ENCODE results near the gene PHF12. TPM values are rescaled to one million over a fixed set of nuclear protein-coding genes. Genes with fewer than 3 reads are reported as not detected.
A peak's percentile ranks its signal among the peaks of the same experiment; 100 is the strongest.

PHF12 gene
- total and polyA plus RNA-seq, 11 donors = 8.2 to 31.2 (median 20.9) TPM

- intact Hi-C loops (cut with DNase I) = loop anchor here in 6 of 10 donors (5.0 to 10.0 kb wide), 7 partner anchors 44 to 611 kb away; partner anchors contain the start of genes DHRS13 (in 3 of the 6), FLOT2 (in 1 of the 6), IFT20 (in 1 of the 6) and NUFIP2 (in 1 of the 6)
- TF ChIP-seq, protein P1, sequence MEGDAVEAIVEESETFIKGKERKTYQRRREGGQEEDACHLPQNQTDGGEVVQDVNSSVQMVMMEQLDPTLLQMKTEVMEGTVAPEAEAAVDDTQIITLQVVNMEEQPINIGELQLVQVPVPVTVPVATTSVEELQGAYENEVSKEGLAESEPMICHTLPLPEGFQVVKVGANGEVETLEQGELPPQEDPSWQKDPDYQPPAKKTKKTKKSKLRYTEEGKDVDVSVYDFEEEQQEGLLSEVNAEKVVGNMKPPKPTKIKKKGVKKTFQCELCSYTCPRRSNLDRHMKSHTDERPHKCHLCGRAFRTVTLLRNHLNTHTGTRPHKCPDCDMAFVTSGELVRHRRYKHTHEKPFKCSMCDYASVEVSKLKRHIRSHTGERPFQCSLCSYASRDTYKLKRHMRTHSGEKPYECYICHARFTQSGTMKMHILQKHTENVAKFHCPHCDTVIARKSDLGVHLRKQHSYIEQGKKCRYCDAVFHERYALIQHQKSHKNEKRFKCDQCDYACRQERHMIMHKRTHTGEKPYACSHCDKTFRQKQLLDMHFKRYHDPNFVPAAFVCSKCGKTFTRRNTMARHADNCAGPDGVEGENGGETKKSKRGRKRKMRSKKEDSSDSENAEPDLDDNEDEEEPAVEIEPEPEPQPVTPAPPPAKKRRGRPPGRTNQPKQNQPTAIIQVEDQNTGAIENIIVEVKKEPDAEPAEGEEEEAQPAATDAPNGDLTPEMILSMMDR (IDR thresholded peaks at IDR 0.05) = no peak
- no peak for TF ChIP-seq POLR2A (IDR thresholded peaks at IDR 0.05)
- H3K36me3 ChIP-seq = peaks cover 0 to 32% (median 13%) of the 10 kb centered on the region in 9 donors
- H3K4me1 ChIP-seq = peaks cover 0 to 79% (median 56%) of the 10 kb centered on the region in 12 donors
- ATAC-seq (peak in 1 of 4 donors; percentile 1), DNase-seq (no peak)
- peak overlapping the region in 1 of 12 donors; percentile 8 for H3K4me3 ChIP-seq
- 26 to 39% (median 32%) methylated on average over 4 of the region's 4 CpGs for WGBS, 4 donors
- H3K9me3 ChIP-seq = no peaks in the 10 kb centered on the region
- no peaks in the 10 kb centered on the region for H3K27me3 ChIP-seq
- H3K27ac ChIP-seq = peak overlapping the region in 10 of 12 donors; percentile 10 to 73 (median 48)
These were observed 5.1 kb downstream of the PHF12 start for GRCh38 chr17:28946239-28946638.

DNA sequence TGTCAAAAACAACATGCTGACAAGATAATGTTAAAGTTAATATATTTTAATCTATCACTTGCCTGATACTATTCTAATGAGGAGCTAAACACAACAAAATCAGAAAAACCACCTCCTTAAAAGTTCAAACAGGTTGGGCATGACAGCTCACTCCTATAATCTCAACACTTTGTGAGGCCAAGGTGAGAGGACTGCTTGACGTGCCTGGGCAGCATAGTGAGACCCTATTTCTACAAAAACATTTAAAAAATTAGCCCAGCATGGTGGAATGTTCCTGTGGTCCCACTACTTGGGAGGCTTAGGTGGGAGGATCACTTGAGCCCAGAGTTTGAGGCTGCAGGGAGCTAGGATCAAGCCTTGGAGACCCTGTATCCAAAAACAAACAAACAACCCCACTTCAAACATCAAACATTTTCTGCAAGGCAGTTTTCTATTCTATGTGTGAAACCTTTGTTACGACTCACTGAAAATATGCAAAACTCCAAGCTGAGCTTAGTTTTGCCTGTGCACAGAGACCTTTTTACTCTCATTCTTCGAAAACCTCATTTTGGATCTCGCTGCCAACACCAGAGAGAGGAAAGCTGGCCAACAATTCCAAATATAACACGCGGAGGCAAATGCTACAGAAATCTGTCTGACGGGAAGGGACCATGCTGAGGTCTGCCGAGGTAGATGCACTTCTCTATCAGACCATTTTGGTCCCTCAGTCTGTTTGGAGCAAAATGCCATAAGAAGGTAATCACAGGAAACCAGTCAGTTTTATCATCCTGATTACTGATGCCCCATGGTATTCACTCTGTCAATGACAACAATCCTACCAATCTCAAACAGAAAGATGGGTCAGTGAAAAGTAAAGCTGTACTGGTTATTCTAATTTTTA lies 6.2 kb downstream of the PHF12 start:
- ATAC-seq = no peak

DNA sequence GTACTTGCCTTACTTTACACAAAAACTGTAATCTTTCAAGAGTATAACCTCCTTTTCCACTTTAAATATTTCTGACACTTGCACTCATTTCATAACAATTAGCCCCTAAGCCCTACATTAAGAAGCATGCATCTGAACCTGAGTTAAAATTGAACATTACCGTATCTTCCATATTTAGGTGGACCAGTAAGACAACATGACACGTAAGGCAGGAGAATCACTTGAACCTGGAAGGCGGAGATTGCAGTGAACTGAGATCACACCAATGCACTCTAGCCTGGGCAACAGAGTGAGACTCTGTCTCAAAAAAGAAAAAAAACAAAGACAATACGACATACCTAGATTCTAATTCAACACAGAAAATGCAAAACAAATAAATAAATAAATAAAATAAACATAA lies 7.0 kb downstream of the PHF12 start:
- H3K36me3 ChIP-seq = peaks cover 0 to 35% (median 13%) of the 10 kb centered on the region in 9 donors
- ATAC-seq (no peak), DNase-seq (no peak)
- H3K27ac ChIP-seq = peak overlapping the region in 2 of 12 donors; percentile 53 to 54
- intact Hi-C loops (cut with DNase I) = loop anchor here in 2 of 10 donors (10.0 kb wide), 3 partner anchors 180 to 610 kb away; partner anchors contain the start of genes IFT20 (in 1 of the 2), NUFIP2 (in 1 of the 2) and TNFAIP1 (in 1 of the 2)
- WGBS, 4 donors = 74 to 80% (median 76%) methylated on average over 4 of the region's 4 CpGs
- peaks cover 8 to 87% (median 75%) of the 10 kb centered on the region in 12 donors for H3K4me1 ChIP-seq
- no peak for TF ChIP-seq POLR2A (IDR thresholded peaks at IDR 0.05)
- TF ChIP-seq, protein P1 (IDR thresholded peaks at IDR 0.05) = no peak
- no peaks in the 10 kb centered on the region for H3K27me3 ChIP-seq
- no peak overlapping the region for H3K4me3 ChIP-seq
- no peaks in the 10 kb centered on the region for H3K9me3 ChIP-seq

More for the DNA sequence above, 6.2 kb downstream of the PHF12 start:
- Histone ChIP-seq H3K9me3 (no peaks in the 10 kb centered on the region), H3K4me1 (peaks cover 3 to 84% (median 67%) of the 10 kb centered on the region in 12 donors), H3K27me3 (no peaks in the 10 kb centered on the region), H3K36me3 (peaks cover 0 to 32% (median 13%) of the 10 kb centered on the region in 9 donors), H3K27ac (peak overlapping the region in 9 of 12 donors; percentile 10 to 73 (median 50)), H3K4me3 (no peak overlapping the region)
- intact Hi-C loops (cut with DNase I) = loop anchor here in 6 of 10 donors (5.0 to 10.0 kb wide), 7 partner anchors 43 to 610 kb away; partner anchors contain the start of genes DHRS13 (in 3 of the 6), FLOT2 (in 1 of the 6), IFT20 (in 1 of the 6) and NUFIP2 (in 1 of the 6)
- WGBS, 4 donors = 43 to 52% (median 45%) methylated on average over 8 of the region's 8 CpGs
- TF ChIP-seq, protein P1 (IDR thresholded peaks at IDR 0.05) = no peak
- no peak for TF ChIP-seq POLR2A (IDR thresholded peaks at IDR 0.05)
- no peak for DNase-seq

DNA sequence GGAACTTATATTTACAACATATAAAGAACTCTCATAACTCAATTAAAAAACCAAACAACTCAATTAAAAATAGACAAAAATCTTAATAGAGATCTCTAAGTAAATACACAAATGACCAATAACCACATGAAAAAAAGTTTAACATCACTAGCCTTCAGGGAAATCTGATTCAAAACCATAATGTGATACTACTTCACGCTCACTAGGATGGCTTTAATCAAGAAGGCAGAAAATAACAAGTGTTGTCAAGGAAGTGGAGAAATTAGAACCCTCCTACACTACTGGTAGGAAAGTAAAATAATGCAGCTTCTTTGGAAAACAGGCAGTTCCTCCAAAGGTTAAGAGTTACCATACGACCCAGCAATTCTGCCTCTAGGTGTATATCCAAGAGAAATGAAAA lies 8.4 kb downstream of the PHF12 start:
- WGBS, 4 donors = 81 to 95% (median 92%) methylated on average over 2 of the region's 2 CpGs
- H3K9me3 ChIP-seq = no peaks in the 10 kb centered on the region
- no peak for DNase-seq
- peaks cover 8 to 90% (median 80%) of the 10 kb centered on the region in 12 donors for H3K4me1 ChIP-seq
- no peak overlapping the region for H3K27ac ChIP-seq
- peaks cover 0 to 32% (median 13%) of the 10 kb centered on the region in 9 donors for H3K36me3 ChIP-seq
- intact Hi-C loops (cut with DNase I) = loop anchor here in 2 of 10 donors (10.0 kb wide), 3 partner anchors 178 to 608 kb away; partner anchors contain the start of genes IFT20 (in 1 of the 2), NUFIP2 (in 1 of the 2) and TNFAIP1 (in 1 of the 2)
- TF ChIP-seq, protein P1 (IDR thresholded peaks at IDR 0.05) = no peak
- TF ChIP-seq POLR2A (IDR thresholded peaks at IDR 0.05) = no peak
- H3K27me3 ChIP-seq = no peaks in the 10 kb centered on the region
- ATAC-seq = no peak
- no peak overlapping the region for H3K4me3 ChIP-seq
